ENCODE results near the gene GORAB. TPM values are rescaled to one million over a fixed set of nuclear protein-coding genes. Genes with fewer than 3 reads are reported as not detected.

GORAB gene
- total and polyA plus RNA-seq, 2 donors (not counting 3 experiments of a cell fraction or from before 2014, with no cell fraction given), result 4.4 to 6.4 TPM

GRCh38 chr1:170510163-170510562, 21.8 kb upstream of the GORAB start:
- ChIA-PET POLR2A (no interaction called here), CTCF (no interaction called here)
- Histone ChIP-seq H3K4me2 (ENCODE audit: insufficient read depth, low read length) (no peak overlapping the region), H3K36me3 (ENCODE audit: control insufficient read depth in 2 of 2, extremely low read depth in 1 of 2, insufficient read depth in 2 of 2, low read length in 2 of 2) (no peaks in the 10 kb centered on the region), H3K27ac (ENCODE audit: insufficient read depth, low read depth, low read length) (no peak overlapping the region), H3K27me3 (ENCODE audit: control insufficient read depth in 2 of 2, insufficient read depth in 2 of 2, low read length in 2 of 2) (no peaks in the 10 kb centered on the region), H3K4me1 (ENCODE audit: control insufficient read depth, extremely low read depth, insufficient read depth, low read length) (no peaks in the 10 kb centered on the region), H3K4me3 (replicated peaks in 1 of 3; ENCODE audit: insufficient read depth in 1 of 3, low read depth in 1 of 3, low read length in 3 of 3) (no peak overlapping the region), H3K9me3 (replicated peaks; ENCODE audit: control insufficient read depth, insufficient read depth, low read length) (no peaks in the 10 kb centered on the region), H3K79me2 (ENCODE audit: control insufficient read depth, insufficient read depth, low read length) (no peaks in the 10 kb centered on the region), H4K20me1 (replicated peaks; ENCODE audit: control insufficient read depth, extremely low read depth, insufficient read depth, low read length) (no peaks in the 10 kb centered on the region), H2AFZ (ENCODE audit: low read depth, low read length) (no peak overlapping the region), H3K9ac (replicated peaks; ENCODE audit: extremely low read depth, insufficient read depth, low read length) (no peak overlapping the region), H3K9me1 (replicated peaks; ENCODE audit: control insufficient read depth, extremely low read depth, insufficient read depth, low read length) (no peaks in the 10 kb centered on the region)
- dilution Hi-C loops (cut with MboI; ENCODE audit: extremely low pct_ligation_motif_present, low sequenced_read_pairs), result no loop called here
- TF ChIP-seq FOS (IDR thresholded peaks at IDR 0.05; ENCODE audit: borderline replicate concordance, insufficient read depth, low read length) (no peak), POLR2AphosphoS5 (IDR thresholded peaks at IDR 0.05; ENCODE audit: insufficient read depth, low read depth, low read length) (no peak)
- FAIRE-seq, result no peak
- intact Hi-C loops (cut with micrococcal nuclease), result no loop called here
- no peak for DNase-seq (ENCODE audit: low read depth, low spot score)
- BruUV-seq (replicated peaks), result no TSS peak

- Histone ChIP-seq H3K9me3 (replicated peaks; ENCODE audit: control insufficient read depth, insufficient read depth, low read length) (no peaks in the 10 kb centered on the region), H4K20me1 (replicated peaks; ENCODE audit: control insufficient read depth, extremely low read depth, insufficient read depth, low read length) (no peaks in the 10 kb centered on the region), H3K36me3 (ENCODE audit: control insufficient read depth in 2 of 2, extremely low read depth in 1 of 2, insufficient read depth in 2 of 2, low read length in 2 of 2) (no peaks in the 10 kb centered on the region), H3K4me1 (ENCODE audit: control insufficient read depth, extremely low read depth, insufficient read depth, low read length) (no peaks in the 10 kb centered on the region), H3K27me3 (ENCODE audit: control insufficient read depth in 2 of 2, insufficient read depth in 2 of 2, low read length in 2 of 2) (no peaks in the 10 kb centered on the region), H2AFZ (ENCODE audit: low read depth, low read length) (no peak overlapping the region), H3K4me2 (ENCODE audit: insufficient read depth, low read length) (no peak overlapping the region), H3K9ac (replicated peaks; ENCODE audit: extremely low read depth, insufficient read depth, low read length) (no peak overlapping the region), H3K27ac (ENCODE audit: insufficient read depth, low read depth, low read length) (no peak overlapping the region), H3K9me1 (replicated peaks; ENCODE audit: control insufficient read depth, extremely low read depth, insufficient read depth, low read length) (no peaks in the 10 kb centered on the region), H3K4me3 (replicated peaks in 1 of 3; ENCODE audit: insufficient read depth in 1 of 3, low read depth in 1 of 3, low read length in 3 of 3) (no peak overlapping the region), H3K79me2 (ENCODE audit: control insufficient read depth, insufficient read depth, low read length) (no peaks in the 10 kb centered on the region)
- no TSS peak for BruUV-seq (replicated peaks)
- intact Hi-C loops (cut with micrococcal nuclease) (no loop called here), dilution Hi-C loops (cut with MboI; ENCODE audit: extremely low pct_ligation_motif_present, low sequenced_read_pairs) (no loop called here)
- ChIA-PET CTCF (no interaction called here), POLR2A (no interaction called here)
- no peak for TF ChIP-seq MAX (IDR thresholded peaks at IDR 0.05; ENCODE audit: insufficient read depth, insufficient read length)
- FAIRE-seq (no peak), DNase-seq (ENCODE audit: low read depth, low spot score) (no peak)
Measured at GRCh38 chr1:170511038-170511437, 20.9 kb upstream of the GORAB start.

Measured in endothelial cell of umbilical vein (primary cell).